IPS DF 6.9 (cell line): ENCODE data around the gene ARHGDIA.

ENCODE experiments used
- DNase-seq: peaks from one replicate; pipeline ENCODE4 v3.0.0-alpha.2; 2013; ENCODE audit warnings: low read depth, low spot score
- H3K27ac ChIP-seq: one replicate; pipeline ENCODE4 v1.5.1; 2013; ENCODE audit warnings: low read length, control low read depth
- H3K27me3 ChIP-seq: 2 replicates; pipeline ENCODE4 v1.6.1; 2013; ENCODE audit warnings: mild to moderate bottlenecking, low read length; ENCODE audit not compliant: control insufficient read depth, insufficient read depth
- H3K36me3 ChIP-seq: 2 replicates; pipeline ENCODE4 v1.6.1; 2013; ENCODE audit warnings: low read length; ENCODE audit not compliant: control insufficient read depth, insufficient read depth
- H3K4me1 ChIP-seq: 2 replicates; pipeline ENCODE4 v1.6.1; 2013; ENCODE audit warnings: low read length; ENCODE audit not compliant: control insufficient read depth, insufficient read depth
- H3K4me3 ChIP-seq: 2 replicates; pipeline ENCODE4 v1.5.1; 2013; ENCODE audit warnings: mild to moderate bottlenecking, low read length
- H3K9me3 ChIP-seq: 2 replicates; pipeline ENCODE4 v1.6.1; 2013; ENCODE audit warnings: low read length, inconsistent platforms; ENCODE audit not compliant: control insufficient read depth, insufficient read depth
- WGBS: extraction: QIAGEN DNeasy Blood & Tissue Kit; methylation state at CpG from one replicate; pipeline ENCODE4 v1.1.7; 2013; ENCODE audit warnings: mixed read lengths, missing lambda C conversion rate; ENCODE audit not compliant: insufficient read length, insufficient coverage; 5-methylcytosine and 5-hydroxymethylcytosine counted together

The ARHGDIA gene

DNA sequence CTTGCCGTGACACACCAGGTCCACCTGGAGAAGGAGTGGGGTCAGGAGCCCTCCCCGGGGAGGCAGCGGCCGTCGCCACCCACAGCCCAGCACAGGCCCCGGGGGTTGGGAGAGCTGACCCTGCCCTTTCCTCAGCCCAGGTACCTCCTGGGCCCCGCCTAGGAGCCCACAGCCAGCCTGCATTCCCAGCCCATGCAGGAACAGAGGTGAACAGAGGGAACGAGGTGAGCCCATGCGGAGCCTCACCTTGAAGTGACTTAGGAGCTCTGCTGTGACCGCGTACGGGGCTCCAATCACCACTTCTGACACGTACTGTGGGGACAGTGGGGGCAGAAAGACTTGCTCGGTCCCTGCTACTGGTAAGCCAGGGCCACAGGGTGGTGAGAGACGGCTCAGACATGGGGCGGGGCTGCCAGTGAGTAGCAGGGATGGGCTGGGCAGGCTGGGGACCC is 34.3 kb upstream of the ARHGDIA start:
- peaks cover 8% of the 10 kb centered on the region for H3K4me1 ChIP-seq
- H3K27ac ChIP-seq, result no peak overlapping the region
- H3K36me3 ChIP-seq, result peaks cover 16% of the 10 kb centered on the region
- WGBS, result no CpG with 5 or more reads among the region's 16 CpGs
- H3K4me3 ChIP-seq, result no peak overlapping the region
- H3K9me3 ChIP-seq, result no peaks in the 10 kb centered on the region
- no peak for DNase-seq
- H3K27me3 ChIP-seq, result peaks cover 5% of the 10 kb centered on the region; the same call in 1 of the 2 replicates

DNA sequence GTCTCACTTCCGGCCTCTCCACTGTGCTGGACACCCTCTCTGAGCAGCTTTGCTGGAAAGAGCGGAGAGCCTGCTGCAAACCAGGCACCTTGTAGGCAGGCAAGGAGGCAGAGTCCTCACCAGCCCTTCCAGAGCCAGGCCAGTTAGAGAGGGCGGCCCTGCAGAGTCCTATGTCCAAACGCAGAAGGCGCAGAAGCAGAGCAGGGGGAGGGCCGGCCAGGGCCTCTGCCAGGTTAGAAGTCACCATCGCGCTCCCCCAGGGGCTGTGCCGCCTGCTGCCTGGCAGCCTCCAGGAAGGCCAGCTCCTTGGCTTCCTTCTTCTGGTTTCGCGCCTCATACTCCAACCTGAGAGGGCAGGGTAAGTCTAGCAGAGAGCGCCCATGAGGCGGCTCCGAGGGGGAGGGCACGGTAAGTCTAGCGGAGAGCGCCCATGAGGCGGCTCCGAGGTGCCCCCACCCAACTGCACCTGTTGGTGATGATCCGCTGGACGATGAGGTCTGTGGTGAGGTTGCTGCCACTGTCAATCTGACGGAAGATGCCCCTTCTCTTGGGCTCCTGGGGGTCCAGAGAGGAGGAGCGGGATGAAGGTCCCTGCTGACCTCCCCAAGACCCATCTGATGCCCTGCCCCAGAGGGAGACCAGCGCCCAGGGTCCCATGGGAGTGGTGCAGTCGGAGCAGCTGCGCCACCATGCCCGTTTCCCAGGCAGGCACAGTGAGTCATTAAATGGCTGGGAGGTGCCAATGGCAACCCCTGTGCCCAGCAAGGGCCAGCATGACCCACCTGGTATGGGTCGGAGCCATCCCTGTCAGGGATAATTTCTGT is 33.7 kb upstream of the ARHGDIA start:
- Histone ChIP-seq H3K4me1 (peaks cover 3% of the 10 kb centered on the region; the same call in 1 of the 2 replicates), H3K9me3 (no peaks in the 10 kb centered on the region), H3K36me3 (peaks cover 18% of the 10 kb centered on the region)

DNA sequence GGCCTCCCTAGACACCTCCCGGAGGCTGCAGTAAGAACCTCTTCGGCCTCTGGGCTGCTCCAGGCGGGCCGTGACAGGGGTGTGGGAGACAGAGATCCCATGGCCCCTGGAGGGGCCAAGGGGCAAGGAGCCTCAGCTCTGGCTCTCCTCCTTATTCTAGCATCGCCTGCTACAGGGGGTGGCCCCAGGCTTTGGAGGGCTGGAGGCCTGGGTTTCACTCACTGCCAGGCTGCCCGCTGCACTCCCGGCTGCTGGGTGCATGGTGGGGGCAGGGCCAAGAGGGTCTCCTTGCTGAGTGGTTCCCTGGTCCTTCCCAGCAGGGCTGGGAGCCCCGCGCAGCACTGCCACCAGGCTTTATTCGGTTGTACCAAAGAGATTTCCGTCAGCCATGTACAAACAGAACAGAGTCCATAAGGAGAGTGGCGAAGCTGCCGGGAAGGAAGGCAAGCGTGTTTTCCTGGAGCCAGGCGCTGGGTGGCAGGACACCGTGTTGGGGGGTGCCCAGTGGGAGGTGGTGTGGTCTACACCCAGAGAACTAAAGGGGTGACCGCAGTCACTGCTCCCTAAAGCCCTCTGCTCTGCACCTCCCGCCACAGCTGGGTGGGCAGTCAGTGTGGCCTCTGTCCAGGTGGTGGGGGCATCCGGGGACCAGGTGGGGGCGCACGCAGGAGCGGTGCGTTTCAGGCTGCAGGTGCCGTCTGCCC is 32.9 kb upstream of the ARHGDIA start:
- no peak for DNase-seq
- WGBS, result no CpG with 5 or more reads among the region's 24 CpGs
- H3K27me3 ChIP-seq, result peaks cover 5% of the 10 kb centered on the region; the same call in 1 of the 2 replicates
- peaks cover 3% of the 10 kb centered on the region; the same call in 1 of the 2 replicates for H3K4me1 ChIP-seq
- no peak overlapping the region for H3K27ac ChIP-seq
- peaks cover 17% of the 10 kb centered on the region for H3K36me3 ChIP-seq
- H3K9me3 ChIP-seq, result no peaks in the 10 kb centered on the region
- no peak overlapping the region for H3K4me3 ChIP-seq

More for the DNA sequence above, 33.7 kb upstream of the ARHGDIA start:
- DNase-seq, result no peak
- peaks cover 5% of the 10 kb centered on the region; the same call in 1 of the 2 replicates for H3K27me3 ChIP-seq
- no peak overlapping the region for H3K4me3 ChIP-seq
- no CpG with 5 or more reads among the region's 28 CpGs for WGBS
- no peak overlapping the region for H3K27ac ChIP-seq

DNA sequence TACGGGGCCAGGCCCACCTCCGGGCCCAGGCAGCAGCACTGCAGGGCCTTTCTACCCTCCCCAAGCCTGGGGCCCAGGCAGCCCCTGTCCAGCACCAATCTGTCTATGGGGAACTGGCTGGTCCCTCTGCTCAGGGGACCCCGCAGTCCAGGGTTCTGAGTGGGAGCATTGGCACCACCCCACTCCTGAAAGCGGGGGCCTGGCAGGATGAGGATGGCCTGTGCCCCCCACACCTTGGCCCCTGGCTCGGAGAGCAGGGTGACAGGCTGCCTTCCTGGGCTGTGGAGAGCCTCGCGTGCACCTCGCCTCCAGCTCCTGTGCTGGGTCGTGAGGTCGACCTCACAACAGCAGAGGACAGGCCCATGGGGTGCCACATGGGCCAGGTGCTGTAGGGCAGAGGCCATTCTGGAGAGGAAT is 32.3 kb upstream of the ARHGDIA start:
- H3K27me3 ChIP-seq, result peaks cover 5% of the 10 kb centered on the region; the same call in 1 of the 2 replicates
- H3K36me3 ChIP-seq, result peaks cover 16% of the 10 kb centered on the region
- H3K9me3 ChIP-seq, result no peaks in the 10 kb centered on the region
- no peak for DNase-seq
- no peak overlapping the region for H3K27ac ChIP-seq
- 0 out of 2 replicates have a peak, but pooled peaks cover 3% of the 10 kb centered on the region for H3K4me1 ChIP-seq
- H3K4me3 ChIP-seq, result no peak overlapping the region
- no CpG with 5 or more reads among the region's 10 CpGs for WGBS

DNA sequence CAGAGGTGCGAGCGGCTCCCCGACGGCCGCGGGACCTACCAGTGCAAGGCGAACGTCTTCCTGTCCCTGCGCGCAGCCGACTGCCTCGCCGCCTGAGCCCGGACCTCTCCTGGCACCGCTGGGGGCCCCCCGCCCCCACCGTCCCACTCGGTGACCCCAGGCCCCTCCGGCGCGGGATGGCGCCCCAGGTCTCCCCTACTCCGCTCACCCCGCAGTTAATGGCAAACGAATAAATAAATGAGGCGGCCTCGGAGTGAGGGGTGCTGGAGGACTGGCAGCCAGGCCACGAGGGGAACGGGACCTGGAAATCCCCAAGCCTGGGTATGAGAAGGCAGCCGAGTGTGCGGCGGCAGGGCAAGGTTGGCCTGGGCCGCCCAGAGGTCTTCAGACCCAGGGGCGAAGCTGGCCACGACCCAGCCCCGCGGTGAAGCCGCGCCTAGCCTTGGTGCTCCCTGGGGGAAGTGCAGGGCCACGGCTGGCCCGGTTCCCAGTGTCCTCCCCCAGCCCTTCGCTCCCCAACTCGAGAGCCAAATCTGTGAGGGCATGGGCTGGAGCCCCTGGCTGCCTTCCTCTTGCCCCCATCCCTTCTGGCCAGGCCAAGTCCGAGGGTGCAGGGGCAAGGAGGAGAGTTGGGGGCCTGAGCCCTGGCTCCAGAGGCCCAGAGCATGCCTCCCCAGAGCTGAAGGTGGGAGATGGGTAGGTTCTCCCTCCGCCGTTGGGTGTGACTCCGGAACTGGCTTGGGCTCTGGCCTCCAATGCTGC is 31.7 kb upstream of the ARHGDIA start:
- WGBS, result no CpG with 5 or more reads among the region's 47 CpGs
- DNase-seq, result no peak
- peak overlapping the region; percentile 51; the same call in 1 of the 2 replicates for H3K4me3 ChIP-seq
- peaks cover 3% of the 10 kb centered on the region; the same call in 1 of the 2 replicates for H3K4me1 ChIP-seq
- peaks cover 5% of the 10 kb centered on the region; the same call in 1 of the 2 replicates for H3K27me3 ChIP-seq
- H3K36me3 ChIP-seq, result peaks cover 20% of the 10 kb centered on the region
- no peaks in the 10 kb centered on the region for H3K9me3 ChIP-seq
- no peak overlapping the region for H3K27ac ChIP-seq

DNA sequence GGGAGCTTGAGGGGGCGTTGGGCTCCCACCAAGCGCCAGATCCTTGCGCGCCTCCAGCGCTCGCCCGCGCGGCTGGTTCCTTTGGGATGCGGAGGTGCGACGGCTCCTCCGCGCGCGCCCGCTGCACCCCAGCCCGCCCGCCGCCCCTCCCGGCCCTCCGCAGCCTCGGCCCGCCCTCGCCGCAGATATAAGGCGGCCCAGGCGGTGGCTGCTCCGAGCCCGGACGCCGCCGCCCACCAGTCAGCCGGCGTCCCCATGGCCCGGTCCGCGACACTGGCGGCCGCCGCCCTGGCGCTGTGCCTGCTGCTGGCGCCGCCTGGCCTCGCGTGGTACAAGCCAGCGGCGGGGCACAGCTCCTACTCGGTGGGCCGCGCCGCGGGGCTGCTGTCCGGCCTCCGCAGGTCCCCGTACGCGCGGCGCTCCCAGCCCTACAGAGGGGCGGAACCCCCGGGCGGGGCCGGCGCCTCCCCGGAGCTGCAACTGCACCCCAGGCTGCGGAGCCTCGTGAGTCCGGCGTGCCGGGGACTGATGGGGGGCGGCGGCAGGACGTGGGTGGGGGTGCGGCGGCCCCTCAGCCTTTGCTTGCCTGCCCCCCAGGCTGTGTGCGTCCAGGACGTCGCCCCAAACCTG is 31.0 kb upstream of the ARHGDIA start, which contains the start of gene NPB:
Gene NPB (plus strand): TSS at position 216 of the 630 bp plus-strand sequence. CDS start 40 bp downstream, at position 256.
- no CpG with 5 or more reads among the region's 79 CpGs for WGBS

DNA sequence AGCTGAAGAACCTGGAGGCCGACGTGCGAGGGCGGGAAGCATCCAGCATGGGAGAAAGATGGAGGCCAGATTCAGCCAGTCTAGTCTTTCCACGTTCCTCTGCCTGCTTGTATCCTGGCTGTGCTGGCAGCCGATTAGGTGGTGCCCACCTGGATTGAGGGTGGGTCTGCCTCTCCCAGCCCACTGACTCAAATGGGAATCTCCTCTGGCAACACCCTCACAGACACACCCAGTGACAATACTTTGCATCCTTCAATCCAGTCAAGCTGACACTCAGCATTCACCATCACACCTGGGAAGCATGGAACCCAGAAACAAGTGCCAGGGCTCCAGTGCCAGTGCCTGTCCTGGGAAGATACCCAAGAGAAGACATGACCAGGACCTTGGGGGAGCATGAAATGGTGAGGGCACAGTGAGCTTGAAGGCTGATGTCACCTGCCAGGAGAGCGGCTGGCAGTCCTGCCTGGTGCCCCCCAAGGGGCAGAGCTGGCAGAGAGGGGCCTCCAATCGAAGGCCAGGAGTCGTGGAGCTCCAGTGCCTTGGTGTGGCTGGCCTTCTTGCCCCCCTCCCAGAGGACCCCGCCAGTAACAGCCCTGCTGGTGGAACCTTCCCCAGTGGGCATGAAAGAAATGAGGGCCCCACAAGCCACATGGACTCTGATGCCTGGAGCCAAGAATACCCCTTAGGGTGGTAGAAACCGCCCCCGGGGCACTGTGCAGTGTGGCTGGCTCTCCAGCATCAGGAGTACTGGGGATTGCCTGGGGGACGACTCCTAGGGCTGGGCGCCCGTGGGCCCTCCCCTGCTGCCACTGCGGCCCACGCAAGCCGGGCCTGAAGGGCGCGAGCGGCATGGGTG is 30.3 kb upstream of the ARHGDIA start:
- H3K27me3 ChIP-seq, result peaks cover 5% of the 10 kb centered on the region; the same call in 1 of the 2 replicates
- H3K9me3 ChIP-seq, result no peaks in the 10 kb centered on the region
- no peak overlapping the region for H3K27ac ChIP-seq
- H3K4me3 ChIP-seq, result peak overlapping the region; percentile 51; the same call in 1 of the 2 replicates
- H3K36me3 ChIP-seq, result peaks cover 15% of the 10 kb centered on the region
- DNase-seq, result no peak
- no CpG with 5 or more reads among the region's 21 CpGs for WGBS
- H3K4me1 ChIP-seq, result peaks cover 3% of the 10 kb centered on the region; the same call in 1 of the 2 replicates

More for the DNA sequence above, 31.0 kb upstream of the ARHGDIA start, which contains the start of gene NPB:
- Histone ChIP-seq H3K27me3 (peaks cover 5% of the 10 kb centered on the region; the same call in 1 of the 2 replicates), H3K36me3 (peaks cover 16% of the 10 kb centered on the region), H3K4me1 (peaks cover 3% of the 10 kb centered on the region; the same call in 1 of the 2 replicates), H3K4me3 (peak within 1 kb of the TSS; percentile 51; the same call in 1 of the 2 replicates), H3K27ac (no peak within 1 kb of the TSS), H3K9me3 (no peaks in the 10 kb centered on the region)
- DNase-seq, result no peak

DNA sequence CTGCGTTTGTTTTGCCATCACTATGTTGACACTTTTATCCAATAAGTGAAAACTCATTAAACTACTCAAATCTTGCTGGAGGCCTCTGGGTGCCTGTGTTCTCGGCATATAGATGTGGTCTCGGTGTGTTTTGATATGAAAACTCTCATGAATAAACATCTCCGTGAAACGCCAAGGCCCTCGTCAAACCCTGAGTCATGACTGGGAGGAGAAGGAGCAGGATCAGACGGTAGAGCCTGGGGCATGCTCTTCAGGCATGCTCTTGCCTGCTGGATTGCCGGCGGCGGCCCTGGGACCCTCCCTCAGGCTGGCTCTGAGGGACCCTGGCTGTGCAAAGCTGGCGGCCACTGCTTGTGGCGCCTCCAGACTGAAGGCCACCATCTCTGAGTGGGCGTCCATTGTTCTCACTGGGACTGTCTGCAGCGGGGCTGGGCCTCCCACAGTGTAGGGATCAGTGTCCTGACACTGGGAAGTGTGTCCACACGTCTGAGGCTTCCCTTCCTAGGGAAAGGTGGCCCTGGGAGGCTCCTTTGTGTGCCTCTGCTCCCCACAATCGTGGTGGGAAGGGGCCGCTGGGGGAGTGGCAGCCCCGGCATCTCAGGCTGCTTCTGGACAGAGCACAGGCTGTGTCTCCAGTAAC is 29.2 kb upstream of the ARHGDIA start:
- H3K9me3 ChIP-seq, result no peaks in the 10 kb centered on the region
- H3K36me3 ChIP-seq, result peaks cover 11% of the 10 kb centered on the region
- H3K4me3 ChIP-seq, result no peak overlapping the region
- WGBS, result no CpG with 5 or more reads among the region's 18 CpGs
- peaks cover 5% of the 10 kb centered on the region; the same call in 1 of the 2 replicates for H3K27me3 ChIP-seq
- peaks cover 3% of the 10 kb centered on the region; the same call in 1 of the 2 replicates for H3K4me1 ChIP-seq
- no peak overlapping the region for H3K27ac ChIP-seq
- DNase-seq, result no peak
